Uterus (tissue), 4 donors: ENCODE data around the gene CEBPA. TPM values are rescaled to one million over a fixed set of nuclear protein-coding genes. Genes with fewer than 3 reads are reported as not detected.

Source experiments
- DNase-seq, 2 donors: peaks; one replicate each; pipeline ENCODE4 v3.0.0-alpha.2; 2019 to 2020
- H3K27ac ChIP-seq, 2 donors: fragments of 200-600 bp; sonication (generic); 1 replicate in 1 of 2; 2 replicates in 1 of 2; pipeline ENCODE4 v1.5.1; 2016 to 2018
- H3K27me3 ChIP-seq, 2 donors: fragments of 200-600 bp; sonication (generic); one replicate each; pipeline ENCODE4 v1.5.1; 2018 to 2019; ENCODE audit warnings: control low read depth in 1 of 2
- H3K36me3 ChIP-seq, 2 donors: fragments of 200-600 bp; sonication (generic); one replicate each; pipeline ENCODE4 v1.5.1; 2019; ENCODE audit warnings: control low read depth in 1 of 2
- H3K4me1 ChIP-seq, 2 donors: fragments of 200-600 bp; sonication (generic); one replicate each; pipeline ENCODE4 v1.5.1; 2018 to 2019; ENCODE audit warnings: control low read depth in 1 of 2
- H3K4me3 ChIP-seq, 2 donors: fragments of 200-600 bp; sonication (generic); 1 replicate in 1 of 2; 2 replicates in 1 of 2; pipeline ENCODE4 v1.5.1; 2018 to 2019; ENCODE audit warnings: mild to moderate bottlenecking in 1 of 2
- H3K9me3 ChIP-seq, 2 donors: fragments of 200-600 bp; sonication (generic); one replicate each; pipeline ENCODE4 v1.5.1; 2019; ENCODE audit warnings: control low read depth in 1 of 2
- POLR2A ChIP-seq, 2 donors: fragments of 450-650 bp; IDR thresholded peaks; one replicate each; pipeline ENCODE4 v1.6.1; 2016; ENCODE audit warnings: antibody characterized with exemption in 2 of 2, mild to moderate bottlenecking in 1 of 2, moderate library complexity in 1 of 2
- intact Hi-C: fragments of 100-400 bp; cut with DNase I; formaldehyde crosslinking; loops from one replicate; pipeline ENCODE4 v1.15.1; 2023; ENCODE audit warnings: low total_unique reads
- total RNA-seq, 4 donors: library from RNA; depleted of rRNA in 3 of 4; stranded (reverse); fragments of >200 nt in 3 of 4; gene quantifications; one replicate each; pipeline versions ENCODE4 v1.1.0 to v1.2.4, GENCODE V29; 2014 to 2023
- TF ChIP-seq, protein P1 (sequence below), 4 experiments: fragments of 200-600 bp in 2 of 4; fragments of 450-650 bp in 2 of 4; sonication (generic) in 2 of 4; IDR thresholded peaks; one replicate each; pipeline ENCODE4 v1.5.1; 2016 to 2019; ENCODE audit warnings: antibody characterized with exemption in 4 of 4, mild to moderate bottlenecking in 2 of 4, moderate library complexity in 1 of 4
- donor health status: DM: yes; HTN: yes; CAD: no.

The CEBPA gene
- total RNA-seq, 4 donors from 2014 or later = 1.3 to 9.1 (median 5.0) TPM

DNA sequence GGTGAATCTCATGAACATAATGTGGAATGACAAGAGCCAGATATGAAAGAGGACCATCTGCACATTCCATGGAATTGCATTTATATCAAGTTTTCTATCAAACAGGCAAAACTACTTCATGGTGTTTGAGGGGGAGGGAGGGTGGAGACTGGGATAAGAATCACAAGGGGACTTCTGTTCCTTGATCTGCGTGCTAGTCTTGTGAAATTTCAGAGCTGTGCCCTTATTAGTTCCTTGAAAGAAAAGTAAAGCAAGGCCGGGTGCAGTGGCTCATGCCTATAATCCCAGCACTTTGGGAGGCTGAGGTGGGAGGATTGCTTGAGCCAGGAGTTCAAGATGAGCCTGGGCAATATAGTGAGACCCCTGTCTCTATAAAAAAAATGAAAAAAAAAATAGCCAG lies 41.0 kb upstream of the CEBPA start:
- intact Hi-C loops = no loop called here
- H3K27ac ChIP-seq = no peak overlapping the region
- H3K36me3 ChIP-seq = no peaks in the 10 kb centered on the region
- H3K27me3 ChIP-seq = no peaks in the 10 kb centered on the region
- DNase-seq = no peak
- H3K9me3 ChIP-seq = no peaks in the 10 kb centered on the region
- TF ChIP-seq, protein P1, sequence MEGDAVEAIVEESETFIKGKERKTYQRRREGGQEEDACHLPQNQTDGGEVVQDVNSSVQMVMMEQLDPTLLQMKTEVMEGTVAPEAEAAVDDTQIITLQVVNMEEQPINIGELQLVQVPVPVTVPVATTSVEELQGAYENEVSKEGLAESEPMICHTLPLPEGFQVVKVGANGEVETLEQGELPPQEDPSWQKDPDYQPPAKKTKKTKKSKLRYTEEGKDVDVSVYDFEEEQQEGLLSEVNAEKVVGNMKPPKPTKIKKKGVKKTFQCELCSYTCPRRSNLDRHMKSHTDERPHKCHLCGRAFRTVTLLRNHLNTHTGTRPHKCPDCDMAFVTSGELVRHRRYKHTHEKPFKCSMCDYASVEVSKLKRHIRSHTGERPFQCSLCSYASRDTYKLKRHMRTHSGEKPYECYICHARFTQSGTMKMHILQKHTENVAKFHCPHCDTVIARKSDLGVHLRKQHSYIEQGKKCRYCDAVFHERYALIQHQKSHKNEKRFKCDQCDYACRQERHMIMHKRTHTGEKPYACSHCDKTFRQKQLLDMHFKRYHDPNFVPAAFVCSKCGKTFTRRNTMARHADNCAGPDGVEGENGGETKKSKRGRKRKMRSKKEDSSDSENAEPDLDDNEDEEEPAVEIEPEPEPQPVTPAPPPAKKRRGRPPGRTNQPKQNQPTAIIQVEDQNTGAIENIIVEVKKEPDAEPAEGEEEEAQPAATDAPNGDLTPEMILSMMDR (IDR thresholded peaks at IDR 0.05) = no peak
- no peak for TF ChIP-seq POLR2A (IDR thresholded peaks at IDR 0.05)
- no peak overlapping the region for H3K4me3 ChIP-seq
- H3K4me1 ChIP-seq = peaks cover 0 to 4% of the 10 kb centered on the region in 2 donors

DNA sequence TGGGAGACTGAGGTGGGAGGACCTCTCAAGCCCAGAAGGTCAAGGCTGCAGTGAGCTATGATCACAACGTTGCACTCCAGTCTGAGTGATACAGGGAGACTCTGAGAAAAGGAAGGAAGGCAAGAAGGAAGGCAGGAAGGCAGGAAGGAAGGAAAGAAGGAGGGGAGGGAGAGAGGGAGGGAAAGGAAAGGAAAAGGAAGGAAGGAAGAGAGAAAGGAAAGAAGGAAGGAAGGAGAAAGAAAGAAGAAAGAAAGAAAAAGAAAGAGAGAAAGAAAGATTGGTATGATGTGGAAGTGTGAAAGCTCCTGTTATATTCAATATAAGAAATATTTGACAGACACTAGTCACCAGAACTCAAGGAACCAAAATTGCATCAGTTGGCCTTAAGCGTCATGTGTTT lies 38.7 kb upstream of the CEBPA start:
- H3K4me3 ChIP-seq = no peak overlapping the region
- H3K4me1 ChIP-seq = peaks cover 0 to 4% of the 10 kb centered on the region in 2 donors
- no peak overlapping the region for H3K27ac ChIP-seq
- H3K9me3 ChIP-seq = no peaks in the 10 kb centered on the region
- DNase-seq = no peak
- H3K36me3 ChIP-seq = no peaks in the 10 kb centered on the region
- intact Hi-C loops = no loop called here
- TF ChIP-seq, protein P1 (IDR thresholded peaks at IDR 0.05) = no peak
- TF ChIP-seq POLR2A (IDR thresholded peaks at IDR 0.05) = no peak
- no peaks in the 10 kb centered on the region for H3K27me3 ChIP-seq

DNA sequence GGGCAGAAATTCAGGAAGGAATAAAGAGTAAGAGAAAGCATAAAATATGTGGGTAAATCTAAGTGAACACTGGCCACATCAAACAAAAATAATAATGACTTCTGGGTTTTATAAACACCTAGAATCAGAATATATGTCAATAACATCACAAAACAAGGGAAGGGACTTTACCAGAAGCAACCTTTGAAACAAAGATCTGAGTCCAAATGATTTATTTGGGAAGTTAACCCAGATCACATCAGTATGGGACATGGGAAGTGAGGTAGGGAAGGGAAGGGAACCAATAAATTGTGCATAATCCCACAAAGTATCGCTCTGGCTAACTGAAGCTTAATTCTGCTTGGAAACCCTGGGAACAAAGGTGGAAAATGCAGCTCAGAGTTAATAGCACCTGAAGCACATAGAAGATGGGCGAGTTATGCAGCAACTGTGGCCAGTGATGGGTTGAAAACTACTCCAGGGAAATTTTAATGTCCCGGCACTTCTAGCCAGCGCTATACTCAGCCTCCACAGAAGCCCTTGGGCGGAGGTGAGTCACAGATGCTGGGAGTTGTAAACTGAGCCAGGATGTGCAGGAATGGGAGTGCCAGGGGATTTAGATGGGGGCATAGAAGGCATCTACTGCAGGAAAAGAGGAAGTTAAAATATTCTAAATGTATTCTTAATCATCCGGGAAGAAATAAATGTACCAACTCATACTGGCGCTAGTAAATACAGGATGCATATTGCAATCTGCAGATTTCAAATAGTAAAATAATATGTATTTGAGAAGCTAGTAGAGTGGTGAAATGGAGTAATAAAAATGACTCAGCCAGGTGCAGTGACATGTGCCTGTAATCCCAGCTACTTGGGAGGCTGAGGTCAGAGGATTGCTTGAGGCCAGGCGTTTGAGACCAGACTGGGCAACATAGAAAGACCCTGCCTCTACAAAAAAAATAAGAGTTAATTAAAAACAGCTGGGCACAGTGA lies 37.0 kb upstream of the CEBPA start:
- intact Hi-C loops = no loop called here
- H3K4me1 ChIP-seq = peaks cover 0 to 4% of the 10 kb centered on the region in 2 donors
- no peak for DNase-seq
- no peak overlapping the region for H3K4me3 ChIP-seq
- H3K9me3 ChIP-seq = no peaks in the 10 kb centered on the region
- H3K36me3 ChIP-seq = no peaks in the 10 kb centered on the region
- H3K27ac ChIP-seq = no peak overlapping the region
- H3K27me3 ChIP-seq = no peaks in the 10 kb centered on the region
- TF ChIP-seq, protein P1 (IDR thresholded peaks at IDR 0.05) = no peak
- no peak for TF ChIP-seq POLR2A (IDR thresholded peaks at IDR 0.05)

DNA sequence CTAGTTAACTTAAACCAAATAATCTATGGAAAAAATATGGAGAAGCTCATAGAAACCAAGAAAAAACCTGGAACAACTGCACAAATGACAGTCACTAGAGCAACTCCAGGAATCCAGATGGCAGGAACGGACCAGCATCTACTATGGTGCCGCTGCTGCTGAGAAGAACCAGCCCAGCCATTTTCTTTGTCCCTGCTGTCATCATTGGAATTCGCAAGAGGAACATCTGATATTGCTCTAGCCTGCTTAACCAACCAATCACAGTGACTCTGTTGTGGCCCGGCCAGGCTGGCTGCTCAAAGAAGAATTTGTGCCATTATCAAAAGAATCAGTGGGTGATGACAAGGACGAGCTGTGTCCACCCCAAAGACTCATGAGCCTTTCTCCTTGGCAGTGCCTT lies 33.1 kb upstream of the CEBPA start:
- intact Hi-C loops = no loop called here
- Histone ChIP-seq H3K9me3 (no peaks in the 10 kb centered on the region), H3K4me1 (no peaks in the 10 kb centered on the region), H3K27ac (no peak overlapping the region), H3K27me3 (no peaks in the 10 kb centered on the region), H3K4me3 (no peak overlapping the region), H3K36me3 (no peaks in the 10 kb centered on the region)
- TF ChIP-seq, protein P1 (IDR thresholded peaks at IDR 0.05) = no peak
- TF ChIP-seq POLR2A (IDR thresholded peaks at IDR 0.05) = no peak
- DNase-seq = no peak

DNA sequence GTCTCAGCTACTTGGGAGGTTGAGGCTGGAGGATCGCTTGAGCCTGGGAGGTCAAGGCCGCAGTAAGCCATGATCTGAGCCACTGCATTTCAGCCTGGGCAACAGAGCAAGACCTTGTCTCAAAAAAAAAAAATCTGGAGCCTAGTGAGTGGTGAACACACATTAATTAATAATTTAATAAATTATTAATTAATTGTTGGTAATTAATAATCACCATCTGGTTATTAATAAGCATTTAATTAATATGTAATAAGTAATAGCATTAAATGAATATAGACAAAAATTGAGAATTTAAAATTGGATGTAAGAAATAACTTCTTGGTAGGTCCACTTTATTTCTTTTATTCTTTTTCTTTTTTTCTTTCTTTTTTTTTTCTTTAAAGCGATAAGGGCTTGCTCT lies 31.9 kb upstream of the CEBPA start:
- Histone ChIP-seq H3K9me3 (no peaks in the 10 kb centered on the region), H3K4me3 (no peak overlapping the region), H3K4me1 (no peaks in the 10 kb centered on the region), H3K27ac (no peak overlapping the region), H3K27me3 (no peaks in the 10 kb centered on the region), H3K36me3 (no peaks in the 10 kb centered on the region)
- TF ChIP-seq, protein P1 (IDR thresholded peaks at IDR 0.05) = no peak
- TF ChIP-seq POLR2A (IDR thresholded peaks at IDR 0.05) = no peak
- intact Hi-C loops = no loop called here
- no peak for DNase-seq
